ENCODE results near the gene HTT.

Gene HTT

DNA sequence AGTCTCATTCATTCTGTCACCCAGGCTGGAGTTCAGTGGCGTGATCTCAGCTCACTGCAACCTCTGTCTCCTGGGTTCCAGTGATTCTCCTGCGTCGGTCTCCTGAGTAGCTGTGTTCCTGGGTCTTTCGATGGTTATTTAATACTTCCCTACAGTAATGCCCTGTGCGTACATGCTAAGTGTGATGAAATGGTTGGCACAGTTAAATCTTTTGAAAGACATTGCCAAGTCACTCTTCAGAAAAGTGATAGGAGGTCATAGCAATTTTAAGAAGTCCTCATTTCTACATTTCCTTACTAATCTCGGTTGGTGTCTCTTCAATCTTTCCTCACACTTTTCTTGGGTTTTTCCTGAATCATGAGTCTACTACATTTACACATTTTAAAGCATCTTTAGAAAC is 14.5 kb upstream of the HTT start:
- no peak overlapping the region for H3K9ac ChIP-seq (ENCODE audit: insufficient read length)
- H3K36me3 ChIP-seq (ENCODE audit: insufficient read depth, low read length): no peaks in the 10 kb centered on the region

DNA sequence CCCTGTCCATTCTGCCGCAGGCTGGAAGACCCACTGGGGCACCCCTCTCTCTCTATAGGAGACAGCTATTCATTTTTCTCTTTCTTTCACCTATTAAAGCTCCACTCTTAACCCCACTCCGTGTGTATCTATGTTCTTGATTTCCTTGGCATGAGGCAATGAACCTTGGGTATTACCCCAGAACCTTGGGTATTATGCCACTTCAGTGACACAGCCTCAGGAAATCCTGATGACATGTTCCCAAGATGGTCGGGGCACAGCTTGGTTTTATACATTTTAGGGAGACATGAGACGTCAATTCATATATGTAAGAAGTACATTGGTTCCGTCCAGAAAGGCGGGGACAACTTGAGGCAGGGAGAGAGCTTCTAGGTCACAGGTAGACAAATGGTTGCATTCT is 13.5 kb upstream of the HTT start:
- no peak for TF ChIP-seq FOXP2 (optimal IDR thresholded peaks at IDR 0.05; ENCODE audit: control extremely low read depth, extremely low read length, insufficient read depth)
- no peak for TF ChIP-seq POLR2AphosphoS5 (IDR thresholded peaks at IDR 0.05; ENCODE audit: borderline replicate concordance, low read depth, low read length)
- no peak for TF ChIP-seq EZH2 (IDR thresholded peaks at IDR 0.05)
- Histone ChIP-seq H3K4me3 (no peak overlapping the region), H3K27ac (no peak overlapping the region), H3K36me3 (ENCODE audit: insufficient read depth, low read length) (no peaks in the 10 kb centered on the region), H3K9ac (ENCODE audit: insufficient read length) (no peak overlapping the region), H3K9me3 (ENCODE audit: low read depth, low read length) (no peaks in the 10 kb centered on the region)
- no peak for DNase-seq (ENCODE audit: low read depth, low spot score)

More for the DNA sequence above, 14.5 kb upstream of the HTT start:
- TF ChIP-seq POLR2AphosphoS5 (IDR thresholded peaks at IDR 0.05; ENCODE audit: borderline replicate concordance, low read depth, low read length) (no peak), EZH2 (IDR thresholded peaks at IDR 0.05) (no peak), FOXP2 (optimal IDR thresholded peaks at IDR 0.05; ENCODE audit: control extremely low read depth, extremely low read length, insufficient read depth) (no peak)
- DNase-seq (ENCODE audit: low read depth, low spot score): no peak
- H3K4me3 ChIP-seq: no peak overlapping the region
- no peak overlapping the region for H3K27ac ChIP-seq
- H3K9me3 ChIP-seq (ENCODE audit: low read depth, low read length): no peaks in the 10 kb centered on the region

DNA sequence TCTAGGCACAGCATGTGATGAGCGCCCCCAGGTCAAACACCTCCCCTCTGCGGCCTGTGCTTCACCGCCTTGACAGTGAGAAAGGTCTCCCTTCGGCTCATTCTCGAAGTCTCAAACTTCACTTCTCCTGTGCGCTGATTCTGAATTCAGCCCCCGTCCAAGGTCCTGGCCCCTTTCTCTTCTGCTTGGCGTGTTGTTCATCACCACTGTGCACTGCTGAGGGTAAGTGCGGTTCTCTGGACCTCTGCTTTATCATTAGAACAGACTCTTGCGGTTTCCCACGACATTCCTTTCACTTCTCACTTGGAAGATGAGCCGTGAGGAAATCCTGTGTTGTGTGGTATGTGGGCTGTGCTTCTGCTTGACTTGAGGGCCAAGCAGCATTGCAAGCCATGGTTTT is 12.0 kb upstream of the HTT start:
- Histone ChIP-seq H3K9ac (ENCODE audit: insufficient read length) (no peak overlapping the region), H3K4me3 (no peak overlapping the region), H3K36me3 (ENCODE audit: insufficient read depth, low read length) (no peaks in the 10 kb centered on the region), H3K27ac (no peak overlapping the region), H3K9me3 (ENCODE audit: low read depth, low read length) (no peaks in the 10 kb centered on the region)
- no peak for DNase-seq (ENCODE audit: low read depth, low spot score)
- TF ChIP-seq FOXP2 (optimal IDR thresholded peaks at IDR 0.05; ENCODE audit: control extremely low read depth, extremely low read length, insufficient read depth) (no peak), POLR2AphosphoS5 (IDR thresholded peaks at IDR 0.05; ENCODE audit: borderline replicate concordance, low read depth, low read length) (no peak), EZH2 (IDR thresholded peaks at IDR 0.05) (no peak)

DNA sequence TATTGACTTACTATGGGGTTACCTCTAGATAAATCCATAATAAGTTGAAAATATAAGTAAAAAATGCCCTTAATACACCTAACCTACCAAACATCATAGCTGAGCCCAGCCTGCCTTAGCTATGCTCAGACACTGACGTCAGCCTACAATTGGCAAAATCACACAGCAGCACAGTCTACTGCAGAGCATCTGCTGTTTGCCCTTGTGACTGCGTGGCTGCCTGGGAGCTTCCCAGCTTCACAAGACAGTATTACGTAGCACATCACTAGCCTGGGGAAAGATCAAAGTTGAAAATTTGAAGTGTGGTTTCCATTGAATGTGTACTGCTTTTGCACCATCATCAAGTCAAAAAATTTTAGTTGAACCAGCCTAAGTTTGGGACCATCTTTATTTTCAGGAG is 8.9 kb upstream of the HTT start:
- no peak overlapping the region for H3K4me3 ChIP-seq
- no peaks in the 10 kb centered on the region for H3K36me3 ChIP-seq (ENCODE audit: insufficient read depth, low read length)
- DNase-seq (ENCODE audit: low read depth, low spot score): no peak
- H3K27ac ChIP-seq: no peak overlapping the region
- TF ChIP-seq POLR2AphosphoS5 (IDR thresholded peaks at IDR 0.05; ENCODE audit: borderline replicate concordance, low read depth, low read length) (no peak), EZH2 (IDR thresholded peaks at IDR 0.05) (no peak), FOXP2 (optimal IDR thresholded peaks at IDR 0.05; ENCODE audit: control extremely low read depth, extremely low read length, insufficient read depth) (no peak)
- H3K9ac ChIP-seq (ENCODE audit: insufficient read length): no peak overlapping the region
- H3K9me3 ChIP-seq (ENCODE audit: low read depth, low read length): no peaks in the 10 kb centered on the region

GRCh38 chr4:3066836-3067400 is 7.6 kb upstream of the HTT start:
- DNase-seq (ENCODE audit: low read depth, low spot score): no peak
- no peak overlapping the region for H3K27ac ChIP-seq
- H3K9ac ChIP-seq (ENCODE audit: insufficient read length): no peak overlapping the region
- TF ChIP-seq EZH2 (IDR thresholded peaks at IDR 0.05): no peak
- no peak overlapping the region for H3K4me3 ChIP-seq
- no peaks in the 10 kb centered on the region for H3K36me3 ChIP-seq (ENCODE audit: insufficient read depth, low read length)
- H3K9me3 ChIP-seq (ENCODE audit: low read depth, low read length): no peaks in the 10 kb centered on the region

- Histone ChIP-seq H3K9ac (ENCODE audit: insufficient read length) (no peak overlapping the region), H3K9me3 (ENCODE audit: low read depth, low read length) (no peaks in the 10 kb centered on the region), H3K27ac (no peak overlapping the region), H3K36me3 (ENCODE audit: insufficient read depth, low read length) (no peaks in the 10 kb centered on the region), H3K4me3 (no peak overlapping the region)
- no peak for TF ChIP-seq EZH2 (IDR thresholded peaks at IDR 0.05)
- no peak for DNase-seq (ENCODE audit: low read depth, low spot score)
Observed at GRCh38 chr4:3067473-3068001, 6.9 kb upstream of the HTT start.

DNA sequence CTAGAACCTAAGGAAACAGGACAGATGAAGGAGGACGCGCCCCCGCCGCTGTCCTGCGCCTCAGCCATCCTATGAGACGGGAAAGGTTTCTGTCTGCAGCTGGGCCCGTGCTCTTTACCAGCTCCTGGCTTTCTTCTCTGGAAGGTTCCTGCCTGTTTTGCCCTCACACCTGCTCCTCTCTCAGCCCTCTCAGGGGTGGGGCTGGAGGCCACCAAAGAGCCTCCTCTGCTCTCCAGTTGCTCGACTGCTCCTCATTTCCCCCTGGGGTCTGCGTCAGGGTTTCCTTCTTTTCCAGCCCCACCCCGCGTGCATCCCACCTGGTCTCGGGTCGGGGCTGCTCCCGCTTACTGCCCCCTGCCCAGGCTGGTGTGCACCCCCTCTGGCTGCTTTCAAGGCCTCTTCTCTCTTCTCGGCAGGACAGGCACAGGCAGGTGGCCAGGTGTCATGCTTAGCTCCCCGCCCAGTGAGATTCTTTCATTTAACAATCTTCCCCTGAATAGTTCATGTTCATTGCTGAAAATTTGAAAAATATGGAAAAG is 4.8 kb upstream of the HTT start:
- no peak for TF ChIP-seq EZH2 (IDR thresholded peaks at IDR 0.05)
- TF ChIP-seq POLR2AphosphoS5 (IDR thresholded peaks at IDR 0.05; ENCODE audit: borderline replicate concordance, low read depth, low read length): no peak
- TF ChIP-seq FOXP2 (optimal IDR thresholded peaks at IDR 0.05; ENCODE audit: control extremely low read depth, extremely low read length, insufficient read depth): no peak
- no peaks in the 10 kb centered on the region for H3K36me3 ChIP-seq (ENCODE audit: insufficient read depth, low read length)
- H3K4me3 ChIP-seq: no peak overlapping the region
- no peaks in the 10 kb centered on the region for H3K9me3 ChIP-seq (ENCODE audit: low read depth, low read length)
- no peak overlapping the region for H3K9ac ChIP-seq (ENCODE audit: insufficient read length)
- DNase-seq (ENCODE audit: low read depth, low spot score): no peak
- no peak overlapping the region for H3K27ac ChIP-seq

DNA sequence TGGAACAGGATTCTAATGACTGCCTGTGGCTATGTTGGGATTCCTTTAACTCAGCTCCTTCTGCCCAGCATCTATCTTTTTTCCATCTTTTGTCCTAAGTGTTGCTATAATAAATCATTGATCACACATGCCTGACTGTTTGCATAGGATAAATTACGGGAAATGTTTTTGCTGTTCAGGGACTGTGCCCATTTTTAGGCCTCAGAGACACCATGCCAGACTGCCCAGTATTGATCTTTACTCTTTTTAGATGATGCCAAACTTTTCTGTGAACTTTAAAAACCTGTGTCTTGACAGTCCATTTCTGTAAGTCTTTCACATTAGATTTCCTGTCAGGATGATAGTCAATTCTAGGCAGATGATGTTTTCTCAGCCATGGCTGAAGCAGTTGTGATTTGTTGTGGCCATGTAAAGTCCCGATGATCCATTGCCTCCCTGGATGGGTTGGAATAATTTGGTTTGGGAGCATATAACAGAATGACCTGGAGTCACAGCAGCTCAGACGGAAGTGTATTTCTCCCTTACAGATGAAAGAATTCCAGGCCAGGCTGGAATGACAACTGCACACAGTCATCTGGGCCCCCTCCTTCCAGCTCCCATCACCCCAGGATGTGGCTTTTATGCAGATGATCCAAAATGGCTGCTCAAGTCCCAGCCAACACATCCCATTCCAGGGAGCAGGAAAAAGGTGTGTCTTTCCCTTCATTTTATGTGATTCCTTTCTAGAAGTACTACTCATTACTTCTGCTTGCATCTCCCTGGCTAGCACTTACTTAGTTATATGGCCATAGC is 3.6 kb upstream of the HTT start:
- Histone ChIP-seq H3K9ac (ENCODE audit: insufficient read length) (no peak overlapping the region), H3K4me3 (no peak overlapping the region), H3K27ac (no peak overlapping the region), H3K36me3 (ENCODE audit: insufficient read depth, low read length) (no peaks in the 10 kb centered on the region), H3K9me3 (ENCODE audit: low read depth, low read length) (no peaks in the 10 kb centered on the region)
- TF ChIP-seq POLR2AphosphoS5 (IDR thresholded peaks at IDR 0.05; ENCODE audit: borderline replicate concordance, low read depth, low read length) (no peak), EZH2 (IDR thresholded peaks at IDR 0.05) (no peak), FOXP2 (optimal IDR thresholded peaks at IDR 0.05; ENCODE audit: control extremely low read depth, extremely low read length, insufficient read depth) (no peak)
- no peak for DNase-seq (ENCODE audit: low read depth, low spot score)
